Esophagus (tissue), 2 donors: Measurements from ENCODE around the gene DHDH. TPM values are rescaled to one million over a fixed set of nuclear protein-coding genes. Genes with fewer than 3 reads are reported as not detected.
"Not testable (repeated sequence)": the region's sequence is repeated elsewhere in the genome, so short reads cannot be mapped to it uniquely, and the experiment has no call there.

Experiments
- H3K27ac ChIP-seq, 2 donors: one replicate each; pipeline ENCODE4 v1.5.1; 2013; ENCODE audit warnings: low read depth in 2 of 2, mild to moderate bottlenecking in 2 of 2, inconsistent platforms in 1 of 2, low read length in 1 of 2, moderate library complexity in 1 of 2
- H3K27me3 ChIP-seq, 2 donors: one replicate each; pipeline ENCODE4 v1.6.1; 2013; ENCODE audit warnings: low read length in 2 of 2, control low read depth in 1 of 2, mild to moderate bottlenecking in 1 of 2; ENCODE audit not compliant: insufficient read depth in 2 of 2, control insufficient read depth in 1 of 2
- H3K36me3 ChIP-seq, 2 donors: one replicate each; pipeline ENCODE4 v1.6.1; 2013; ENCODE audit warnings: low read length in 1 of 2; ENCODE audit not compliant: control insufficient read depth in 2 of 2, insufficient read depth in 2 of 2
- H3K4me1 ChIP-seq, 2 donors: one replicate each; pipeline ENCODE4 v1.6.1; 2013; ENCODE audit warnings: low read length in 1 of 2; ENCODE audit not compliant: control insufficient read depth in 2 of 2, insufficient read depth in 2 of 2
- H3K4me3 ChIP-seq, 2 donors: one replicate each; pipeline ENCODE4 v1.5.1; 2013; ENCODE audit warnings: low read length in 2 of 2, mild to moderate bottlenecking in 2 of 2, low read depth in 1 of 2, moderate library complexity in 1 of 2
- H3K9me3 ChIP-seq, 2 donors: one replicate each; pipeline ENCODE4 v1.6.1; 2013; ENCODE audit warnings: mild to moderate bottlenecking in 2 of 2, low read depth in 1 of 2, low read length in 1 of 2, moderate library complexity in 1 of 2; ENCODE audit not compliant: control insufficient read depth in 2 of 2, insufficient read depth in 1 of 2
- WGBS, 2 donors: extraction: QIAGEN DNeasy Blood & Tissue Kit; methylation state at CpG; one replicate each; pipeline ENCODE4 v1.1.7; 2013; 5-methylcytosine and 5-hydroxymethylcytosine counted together
- polyA plus RNA-seq, 2 donors: library from polyadenylated mRNA; stranded (reverse); fragments of 200-250 nt; gene quantifications; one replicate each; pipeline ENCODE4 v1.2.3, GENCODE V29; 2013
- donor health status: healthy with polysubstance abuse.
- donor health status: Bipolar disorder and iron deficiency.

Gene DHDH
- polyA plus RNA-seq, 2 donors, result 0.57 to 1.3 TPM

DNA sequence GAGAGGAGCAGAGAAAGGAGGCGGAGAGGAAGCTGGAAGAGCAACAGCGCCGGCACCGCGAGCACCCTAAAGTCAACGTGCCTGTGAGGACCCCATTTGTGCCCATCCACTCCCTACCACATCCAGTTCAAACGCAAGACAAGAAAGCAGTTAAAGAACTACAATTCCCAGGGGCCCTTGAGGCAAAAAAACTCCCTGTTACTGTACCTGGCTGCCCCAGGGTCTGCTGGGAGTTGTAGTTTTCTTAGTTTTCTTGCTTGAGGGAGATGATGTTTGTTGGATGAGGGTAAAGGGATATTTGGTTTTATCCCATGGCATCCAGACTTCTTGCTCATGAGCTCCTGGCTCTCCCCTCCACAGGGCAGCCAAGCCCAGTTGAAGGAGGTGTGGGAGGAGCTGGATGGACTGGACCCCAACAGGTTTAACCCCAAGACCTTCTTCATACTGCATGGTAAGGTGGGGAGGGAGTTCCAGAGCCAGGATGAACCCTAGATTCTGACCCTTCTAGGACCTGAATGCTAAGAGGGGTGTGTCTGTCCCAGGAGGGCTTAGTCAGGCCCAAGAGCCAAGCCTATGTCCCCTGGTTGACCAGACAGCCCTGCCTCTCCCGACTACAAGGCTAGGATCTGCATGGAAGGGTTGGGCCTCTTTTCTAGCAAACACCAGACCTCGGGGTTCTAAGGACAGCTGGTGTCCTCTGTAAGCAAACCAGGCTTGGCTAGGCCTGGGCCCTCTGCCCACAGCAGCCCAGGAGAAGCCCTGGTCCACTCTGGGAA, 20.2 kb upstream of the DHDH start:
- Histone ChIP-seq H3K36me3 (peaks cover 14 to 26% of the 10 kb centered on the region in 2 donors), H3K4me1 (no peaks in the 10 kb centered on the region), H3K27ac (peak overlapping the region in 1 of 2 donors; percentile 63), H3K27me3 (no peaks in the 10 kb centered on the region), H3K9me3 (no peaks in the 10 kb centered on the region), H3K4me3 (no peak overlapping the region)
- WGBS, 2 donors, result 89 to 93% methylated on average over 9 of the region's 9 CpGs

GRCh38 chr19:48914181-48914580, 19.3 kb upstream of the DHDH start:
- peaks cover 0 to 2% of the 10 kb centered on the region in 2 donors for H3K4me1 ChIP-seq
- no peaks in the 10 kb centered on the region for H3K27me3 ChIP-seq
- no peak overlapping the region for H3K4me3 ChIP-seq
- no peaks in the 10 kb centered on the region for H3K9me3 ChIP-seq
- WGBS, 2 donors, result 92 to 94% methylated on average over 8 of the region's 8 CpGs
- no peak overlapping the region for H3K27ac ChIP-seq
- H3K36me3 ChIP-seq, result peaks cover 21 to 28% of the 10 kb centered on the region in 2 donors

- Histone ChIP-seq H3K4me1 (peaks cover 0 to 2% of the 10 kb centered on the region in 2 donors), H3K36me3 (peaks cover 20 to 32% of the 10 kb centered on the region in 2 donors), H3K9me3 (no peaks in the 10 kb centered on the region), H3K27me3 (no peaks in the 10 kb centered on the region), H3K27ac (no peak overlapping the region), H3K4me3 (no peak overlapping the region)
- WGBS, 2 donors, result 86 to 93% methylated on average over 8 of the region's 8 CpGs
These were observed 17.7 kb upstream of the DHDH start for GRCh38 chr19:48915757-48916156.

DNA sequence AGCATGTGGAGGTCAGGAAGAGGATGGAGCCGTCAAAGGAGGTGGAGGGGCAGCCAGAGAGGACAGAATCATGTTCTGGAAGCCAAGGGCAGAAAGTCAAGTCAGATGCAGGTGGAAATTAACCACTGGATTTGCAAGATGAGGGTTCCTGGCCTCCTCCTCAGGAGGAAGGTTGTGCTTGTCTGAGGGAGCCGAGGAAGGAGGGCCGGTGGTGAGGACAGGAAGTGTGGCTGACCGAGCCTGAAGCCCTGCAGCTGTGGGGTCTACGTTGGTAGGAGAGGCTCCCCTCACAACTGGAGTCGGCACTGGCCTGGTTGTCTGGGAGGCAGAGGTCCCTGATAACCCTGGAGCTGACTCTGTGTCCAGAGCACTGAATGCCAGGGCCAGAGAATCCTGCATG, 15.4 kb upstream of the DHDH start:
- Histone ChIP-seq H3K9me3 (no peaks in the 10 kb centered on the region), H3K4me1 (peaks cover 0 to 2% of the 10 kb centered on the region in 2 donors), H3K27me3 (no peaks in the 10 kb centered on the region), H3K4me3 (no peak overlapping the region), H3K27ac (no peak overlapping the region), H3K36me3 (peaks cover 24 to 44% of the 10 kb centered on the region in 2 donors)
- WGBS, 2 donors, result 80 to 81% methylated on average over 6 of the region's 6 CpGs

DNA sequence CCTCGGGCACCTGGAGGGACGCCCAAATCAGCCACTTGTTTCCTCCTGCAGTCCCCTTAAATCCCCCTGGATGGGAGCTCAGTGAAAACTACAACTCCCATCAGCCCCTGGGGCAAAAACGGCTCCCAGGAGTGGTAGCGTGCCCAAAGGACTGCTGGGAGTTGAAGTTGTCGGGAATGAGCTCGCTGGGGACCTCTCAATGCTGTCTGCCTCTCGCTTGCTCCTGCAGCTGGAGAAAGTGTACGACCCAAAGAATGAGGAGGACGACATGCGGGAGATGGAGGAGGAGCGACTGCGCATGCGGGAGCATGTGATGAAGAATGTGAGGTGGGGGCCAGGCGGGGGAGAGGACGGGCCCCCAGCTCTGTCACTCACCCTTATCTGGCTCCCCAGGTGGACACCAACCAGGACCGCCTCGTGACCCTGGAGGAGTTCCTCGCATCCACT, 14.7 kb upstream of the DHDH start:
- H3K9me3 ChIP-seq, result no peaks in the 10 kb centered on the region
- peaks cover 24 to 41% of the 10 kb centered on the region in 2 donors for H3K36me3 ChIP-seq
- no peak overlapping the region for H3K27ac ChIP-seq
- H3K4me3 ChIP-seq, result no peak overlapping the region
- H3K4me1 ChIP-seq, result peaks cover 0 to 2% of the 10 kb centered on the region in 2 donors
- H3K27me3 ChIP-seq, result no peaks in the 10 kb centered on the region
- 88% methylated on average over 18 of the region's 18 CpGs for WGBS, 2 donors

- H3K9me3 ChIP-seq, H3K4me3 ChIP-seq, H3K27ac ChIP-seq, H3K4me1 ChIP-seq, H3K27me3 ChIP-seq: not testable (repeated sequence)
- 94% methylated on average over 8 of the region's 8 CpGs for WGBS, 2 donors
- H3K36me3 ChIP-seq, result peaks cover 21 to 41% of the 10 kb centered on the region in 2 donors
These were observed 14.2 kb upstream of the DHDH start for GRCh38 chr19:48919271-48919670.

DNA sequence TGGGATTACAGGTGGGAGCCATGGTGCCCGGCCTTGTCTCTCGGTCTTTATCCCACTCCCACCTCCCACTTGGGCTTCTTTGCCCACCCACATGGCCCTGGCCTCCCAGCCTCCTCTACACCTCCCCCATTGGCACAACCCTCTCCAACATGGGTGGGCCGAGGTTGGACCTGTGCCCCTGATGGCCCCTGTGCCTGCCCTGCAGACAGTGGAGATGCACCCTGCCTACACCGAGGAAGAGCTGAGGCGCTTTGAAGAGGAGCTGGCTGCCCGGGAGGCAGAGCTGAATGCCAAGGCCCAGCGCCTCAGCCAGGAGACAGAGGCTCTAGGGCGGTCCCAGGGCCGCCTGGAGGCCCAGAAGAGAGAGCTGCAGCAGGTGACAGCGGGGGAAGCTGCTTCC, 12.6 kb upstream of the DHDH start:
- 85 to 89% methylated on average over 10 of the region's 10 CpGs for WGBS, 2 donors
- Histone ChIP-seq H3K36me3 (peaks cover 21 to 38% of the 10 kb centered on the region in 2 donors), H3K27ac (no peak overlapping the region)

DNA sequence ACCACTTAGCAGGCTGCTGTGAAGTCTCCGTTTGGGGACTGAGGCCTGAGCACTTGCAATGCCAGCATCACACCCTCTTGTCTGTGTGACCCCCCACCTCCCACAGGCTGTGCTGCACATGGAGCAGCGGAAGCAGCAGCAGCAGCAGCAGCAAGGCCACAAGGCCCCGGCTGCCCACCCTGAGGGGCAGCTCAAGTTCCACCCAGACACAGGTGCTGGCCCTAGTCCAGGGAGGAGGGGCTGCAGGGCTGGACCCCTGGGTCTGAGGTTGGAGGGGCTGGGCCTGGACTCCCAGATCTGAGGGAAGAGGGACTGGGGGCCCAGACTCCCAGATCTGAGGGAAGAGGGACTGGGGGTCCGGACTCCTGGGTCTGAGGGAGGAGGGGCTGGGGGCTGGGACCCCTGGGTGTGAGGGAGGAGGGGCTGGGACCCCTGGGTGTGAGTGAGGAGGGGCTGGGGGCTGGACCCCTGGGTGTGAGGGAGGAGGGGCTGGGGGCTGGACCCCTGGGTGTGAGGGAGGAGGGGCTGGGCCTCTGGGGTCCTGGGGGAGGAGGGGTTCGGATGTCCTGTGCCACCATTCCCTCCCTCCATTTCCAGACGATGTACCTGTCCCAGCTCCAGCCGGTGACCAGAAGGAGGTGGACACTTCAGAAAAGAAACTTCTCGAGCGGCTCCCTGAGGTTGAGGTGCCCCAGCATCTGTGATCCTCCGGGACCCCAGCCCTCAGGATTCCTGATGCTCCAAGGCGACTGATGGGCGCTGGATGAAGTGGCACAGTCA, 11.6 kb upstream of the DHDH start:
- H3K27ac ChIP-seq, result no peak overlapping the region
- H3K36me3 ChIP-seq, result peaks cover 21 to 38% of the 10 kb centered on the region in 2 donors
- WGBS, 2 donors, result 90 to 94% methylated on average over 10 to 12 of the region's 12 CpGs
- H3K4me3 ChIP-seq, result no peak overlapping the region
- no peaks in the 10 kb centered on the region for H3K27me3 ChIP-seq
- no peaks in the 10 kb centered on the region for H3K9me3 ChIP-seq
- H3K4me1 ChIP-seq, result peaks cover 0 to 2% of the 10 kb centered on the region in 2 donors

More for the DNA sequence above, 12.6 kb upstream of the DHDH start:
- Histone ChIP-seq H3K27me3 (no peaks in the 10 kb centered on the region), H3K4me3 (no peak overlapping the region), H3K4me1 (peaks cover 0 to 2% of the 10 kb centered on the region in 2 donors), H3K9me3 (no peaks in the 10 kb centered on the region)

- Histone ChIP-seq H3K36me3 (peaks cover 20 to 38% of the 10 kb centered on the region in 2 donors), H3K9me3 (no peaks in the 10 kb centered on the region), H3K27me3 (no peaks in the 10 kb centered on the region), H3K4me3 (no peak overlapping the region), H3K4me1 (peaks cover 0 to 2% of the 10 kb centered on the region in 2 donors), H3K27ac (no peak overlapping the region)
- 88 to 90% methylated on average over 18 of the region's 18 CpGs for WGBS, 2 donors
These were observed 10.7 kb upstream of the DHDH start for GRCh38 chr19:48922548-48923490.
